ENCODE data around the gene SEC24B. TPM values are rescaled to one million over a fixed set of nuclear protein-coding genes. Genes with fewer than 3 reads are reported as not detected.

SEC24B gene
- polyA plus RNA-seq, 1 donor from 2014 or later, result 20.4 TPM

GRCh38 chr4:109486007-109486406, 52.4 kb downstream of the SEC24B start:
- no peak overlapping the region for H3K9ac ChIP-seq (ENCODE audit: low read length)
- H4K20me1 ChIP-seq (ENCODE audit: insufficient read depth), result no peaks in the 10 kb centered on the region
- no peak overlapping the region for H3K4me3 ChIP-seq (ENCODE audit: low read length)
- no peaks in the 10 kb centered on the region for H3K9me2 ChIP-seq (ENCODE audit: insufficient read depth, low read length)
- no peak overlapping the region for H2AFZ ChIP-seq (ENCODE audit: low read depth, low read length)
- H3K4me2 ChIP-seq (ENCODE audit: low read length), result no peak overlapping the region
- TF ChIP-seq MXI1 (conservative IDR thresholded peaks at IDR 0.05; ENCODE audit: poor library complexity, severe bottlenecking), result no peak
- no peak for TF ChIP-seq EZH2 (IDR thresholded peaks at IDR 0.05; ENCODE audit: borderline replicate concordance, insufficient read depth, low read length, poor library complexity, severe bottlenecking)
- no peaks in the 10 kb centered on the region for H3K9me3 ChIP-seq (ENCODE audit: low read length)
- no peaks in the 10 kb centered on the region for H3F3A ChIP-seq (ENCODE audit: insufficient read depth, low read length, poor library complexity, severe bottlenecking)
- no peak overlapping the region for H3K27ac ChIP-seq (ENCODE audit: low read length)
- H3K27me3 ChIP-seq (ENCODE audit: insufficient read depth, low read depth, low read length), result no peaks in the 10 kb centered on the region
- no peaks in the 10 kb centered on the region for H3K79me2 ChIP-seq (replicated peaks; ENCODE audit: insufficient read depth, low read length)
- no peaks in the 10 kb centered on the region for H3K36me3 ChIP-seq (ENCODE audit: insufficient read depth, low read length)

GRCh38 chr4:109494563-109494962, 60.9 kb downstream of the SEC24B start:
- H3K36me3 ChIP-seq (ENCODE audit: insufficient read depth, low read length), result peaks cover 3% of the 10 kb centered on the region
- TF ChIP-seq REST (IDR thresholded peaks at IDR 0.05; ENCODE audit: borderline replicate concordance), result no peak

GRCh38 chr4:109495514-109495913, 61.9 kb downstream of the SEC24B start:
- Histone ChIP-seq H3K9me2 (ENCODE audit: insufficient read depth, low read length) (no peaks in the 10 kb centered on the region), H3K79me2 (replicated peaks; ENCODE audit: insufficient read depth, low read length) (no peaks in the 10 kb centered on the region), H2AFZ (ENCODE audit: low read depth, low read length) (no peak overlapping the region), H4K20me1 (ENCODE audit: insufficient read depth) (no peaks in the 10 kb centered on the region), H3K36me3 (ENCODE audit: insufficient read depth, low read length) (peaks cover 6% of the 10 kb centered on the region), H3K9ac (ENCODE audit: low read length) (no peak overlapping the region), H3F3A (ENCODE audit: insufficient read depth, low read length, poor library complexity, severe bottlenecking) (no peaks in the 10 kb centered on the region), H3K9me3 (ENCODE audit: low read length) (no peaks in the 10 kb centered on the region), H3K27ac (ENCODE audit: low read length) (no peak overlapping the region), H3K4me2 (ENCODE audit: low read length) (no peak overlapping the region), H3K27me3 (ENCODE audit: insufficient read depth, low read depth, low read length) (no peaks in the 10 kb centered on the region), H3K4me3 (ENCODE audit: low read length) (no peak overlapping the region)
- no peak for TF ChIP-seq RAD21 (conservative IDR thresholded peaks at IDR 0.05)
- no peak for TF ChIP-seq EZH2 (IDR thresholded peaks at IDR 0.05; ENCODE audit: borderline replicate concordance, insufficient read depth, low read length, poor library complexity, severe bottlenecking)
- TF ChIP-seq CTCF (IDR thresholded peaks at IDR 0.05; ENCODE audit: poor library complexity, severe bottlenecking), result no peak
- TF ChIP-seq TAF1 (IDR thresholded peaks at IDR 0.05; ENCODE audit: low read depth), result no peak
- no peak for TF ChIP-seq SMC3 (conservative IDR thresholded peaks at IDR 0.05; ENCODE audit: poor library complexity)
- no peak for TF ChIP-seq EP300 (conservative IDR thresholded peaks at IDR 0.05; ENCODE audit: poor library complexity, severe bottlenecking)
- no peak for TF ChIP-seq POLR2AphosphoS5 (IDR thresholded peaks at IDR 0.05)
- no peak for TF ChIP-seq MXI1 (conservative IDR thresholded peaks at IDR 0.05; ENCODE audit: poor library complexity, severe bottlenecking)
- no peak for TF ChIP-seq REST (IDR thresholded peaks at IDR 0.05; ENCODE audit: borderline replicate concordance)

More at GRCh38 chr4:109494563-109494962, 60.9 kb downstream of the SEC24B start:
- Histone ChIP-seq H3K9me2 (ENCODE audit: insufficient read depth, low read length) (no peaks in the 10 kb centered on the region), H3K27ac (ENCODE audit: low read length) (no peak overlapping the region), H3K79me2 (replicated peaks; ENCODE audit: insufficient read depth, low read length) (no peaks in the 10 kb centered on the region), H4K20me1 (ENCODE audit: insufficient read depth) (no peaks in the 10 kb centered on the region), H3F3A (ENCODE audit: insufficient read depth, low read length, poor library complexity, severe bottlenecking) (no peaks in the 10 kb centered on the region), H3K9me3 (ENCODE audit: low read length) (no peaks in the 10 kb centered on the region), H3K27me3 (ENCODE audit: insufficient read depth, low read depth, low read length) (no peaks in the 10 kb centered on the region), H2AFZ (ENCODE audit: low read depth, low read length) (no peak overlapping the region), H3K4me3 (ENCODE audit: low read length) (no peak overlapping the region), H3K4me2 (ENCODE audit: low read length) (no peak overlapping the region), H3K9ac (ENCODE audit: low read length) (no peak overlapping the region)
